HG02870 (cell line): ENCODE results near the gene SPEF2.
"Not testable (repeated sequence)": the region's sequence is repeated elsewhere in the genome, so short reads cannot be mapped to it uniquely, and the experiment has no call there.

Experiments
- ATAC-seq: cut with Tn5 transposase; IDR thresholded peaks from one replicate; pipeline ENCODE4 v1.9.1; 2021; ENCODE audit warnings: mild to moderate bottlenecking, moderate library complexity; ENCODE audit not compliant: unreplicated experiment

SPEF2 gene

DNA sequence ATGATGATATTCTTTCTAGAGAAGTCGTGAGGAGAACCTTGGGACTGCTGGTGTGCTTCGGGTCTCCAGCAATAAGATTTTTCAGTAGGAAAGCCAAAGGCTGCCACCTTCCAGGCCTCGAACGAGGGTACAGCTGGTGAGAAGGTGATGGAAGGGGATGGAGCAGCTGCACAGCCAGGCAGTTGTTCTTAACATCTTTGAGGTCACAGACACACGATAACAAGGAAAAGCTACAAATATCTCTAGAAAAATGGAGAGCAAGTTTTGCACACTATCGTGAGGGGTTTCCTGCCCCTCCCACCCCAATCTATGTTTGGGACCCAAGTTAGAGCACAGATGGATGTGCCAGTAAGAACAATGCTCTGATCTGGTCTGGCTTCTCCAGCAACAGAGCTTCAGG is 232.2 kb downstream of the SPEF2 start:
- ATAC-seq, result no peak

DNA sequence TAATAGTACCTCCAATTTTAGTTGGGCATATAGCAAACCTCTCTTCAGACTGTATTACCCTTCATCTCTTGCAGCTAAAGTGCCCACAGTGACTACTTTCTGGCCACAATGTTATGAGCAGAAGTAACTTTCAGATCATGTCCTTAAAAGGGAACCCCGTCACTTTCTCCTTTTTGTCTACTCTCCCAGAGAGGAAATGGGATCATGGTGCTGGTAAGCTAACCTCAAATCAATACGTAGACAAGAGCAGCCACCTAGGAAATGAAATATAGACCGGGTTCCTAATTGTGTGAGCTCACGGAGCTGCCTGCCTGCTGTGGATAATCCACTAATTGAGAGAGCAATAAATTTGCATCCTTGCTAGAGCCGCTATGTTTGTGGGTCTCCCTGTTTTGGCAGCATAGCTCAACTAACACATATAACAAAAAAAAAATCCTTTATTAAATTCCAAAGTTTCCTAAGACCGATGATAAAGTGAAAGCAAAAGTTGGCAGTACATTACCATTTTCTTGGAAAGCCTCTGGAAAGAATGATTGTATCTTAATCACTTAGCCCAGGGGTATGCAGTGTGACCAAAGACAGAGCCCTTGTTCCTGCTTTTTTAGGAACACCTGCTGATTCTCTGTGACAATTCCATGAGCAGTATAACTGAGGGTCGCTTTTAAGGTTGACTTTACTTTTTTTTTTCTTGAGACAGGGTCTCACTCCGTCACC is 233.5 kb downstream of the SPEF2 start:
- ATAC-seq, result no peak

DNA sequence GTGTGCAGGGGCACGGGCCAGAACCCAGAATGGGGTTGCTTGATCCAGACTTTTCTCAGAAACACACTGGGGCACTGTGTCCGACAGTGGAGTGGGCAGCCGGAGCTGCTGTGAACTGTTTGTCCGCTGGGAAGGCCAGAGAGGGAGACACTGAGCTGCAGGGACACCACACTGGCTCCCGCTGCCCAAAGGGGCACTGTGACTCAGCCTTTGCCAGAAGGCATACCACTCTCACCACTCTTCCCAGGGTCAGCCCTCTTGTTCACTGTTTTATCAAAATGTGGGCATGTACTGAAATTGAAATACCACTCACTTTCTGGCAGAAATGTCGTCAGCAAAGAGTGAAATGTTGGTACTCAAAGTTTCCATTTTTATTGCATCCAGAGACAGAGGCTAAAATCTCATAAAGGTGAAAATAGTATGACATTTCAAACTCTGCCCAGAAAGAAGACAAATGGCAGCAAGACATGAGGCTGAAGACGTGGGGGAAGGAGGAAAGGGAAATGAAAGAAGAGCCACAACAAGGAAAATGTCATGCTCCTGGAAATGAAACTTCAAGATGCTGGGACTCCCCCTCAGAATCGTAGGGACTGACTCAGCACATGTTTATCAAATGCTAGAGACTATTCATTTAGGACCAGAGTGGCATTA is 234.5 kb downstream of the SPEF2 start:
- peak; percentile 49 for ATAC-seq

DNA sequence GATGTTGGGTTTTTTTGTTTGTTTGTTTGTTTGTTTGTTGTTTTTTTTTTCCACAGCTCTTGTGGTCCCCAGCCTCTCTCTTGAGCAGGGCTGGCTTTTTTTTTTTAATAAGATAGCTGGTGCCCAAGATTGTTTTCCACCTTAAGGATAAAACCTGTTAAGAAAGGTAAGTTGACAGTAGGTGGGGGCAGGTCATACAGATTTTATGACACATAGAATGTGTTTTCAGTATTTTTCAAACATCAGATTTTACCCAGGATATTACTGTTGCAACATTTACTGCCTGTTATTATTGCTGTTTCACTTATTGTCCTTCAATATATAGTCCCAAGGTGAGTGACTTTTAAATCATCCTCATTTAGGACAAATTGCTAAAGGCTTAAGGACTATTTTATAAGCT is 235.1 kb downstream of the SPEF2 start:
- ATAC-seq, result no peak

DNA sequence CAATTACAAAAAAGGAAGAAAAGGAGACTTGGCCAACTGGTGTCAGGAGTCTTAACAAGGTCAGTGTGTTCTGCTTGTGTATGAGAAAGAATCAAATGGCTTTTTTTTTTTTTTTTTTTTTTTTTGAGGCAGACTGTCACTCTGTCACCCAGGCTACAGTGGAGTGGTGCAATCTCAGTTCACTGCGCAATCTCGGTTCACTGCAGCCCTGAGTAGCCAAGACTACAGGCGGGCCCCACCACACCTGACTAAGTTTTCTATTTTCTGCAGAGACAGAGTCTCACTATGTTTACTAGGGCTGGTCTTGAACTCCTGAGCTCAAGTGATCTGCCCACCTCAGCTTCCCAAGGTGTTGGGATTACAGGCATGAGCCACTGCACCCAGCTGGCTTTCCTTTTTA is 236.0 kb downstream of the SPEF2 start:
- no peak for ATAC-seq

DNA sequence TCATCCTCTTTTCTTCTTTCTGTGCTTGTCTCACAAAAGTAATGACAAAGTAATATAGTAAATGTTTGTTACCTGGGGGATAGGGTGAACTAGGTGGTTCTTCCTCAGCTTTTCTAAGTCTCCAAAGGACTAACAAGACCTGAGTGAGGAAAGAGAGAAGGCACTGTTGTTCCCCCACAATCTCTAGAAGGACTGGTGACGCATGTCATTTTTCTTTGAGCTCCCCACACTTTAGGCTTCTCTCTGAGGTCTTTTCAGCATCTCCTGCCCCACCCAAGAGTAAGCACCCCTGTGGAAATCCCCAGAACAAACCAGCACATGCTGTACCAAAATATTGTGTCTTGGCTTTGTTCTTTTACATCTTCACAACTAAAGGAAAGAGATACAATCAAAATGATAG is 236.6 kb downstream of the SPEF2 start:
- ATAC-seq, result no peak

DNA sequence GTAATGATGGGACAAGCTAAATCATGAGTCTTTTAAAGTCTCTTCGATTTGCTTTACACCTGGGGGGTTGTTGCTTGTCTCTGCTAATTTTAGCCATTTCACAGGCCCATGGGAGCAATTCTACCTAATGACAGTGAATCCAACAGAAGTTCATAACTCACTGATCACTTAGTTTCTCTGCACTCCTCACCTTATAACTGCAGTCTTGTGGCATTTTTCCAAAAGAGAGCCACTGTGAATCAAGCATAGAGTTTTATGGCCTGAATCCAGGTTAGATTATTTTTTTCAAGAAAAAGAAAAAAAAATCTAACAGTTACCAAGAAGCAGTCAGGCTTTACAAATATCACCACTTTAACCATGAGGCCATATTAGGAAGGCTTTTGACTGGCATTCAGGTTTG is 237.5 kb downstream of the SPEF2 start:
- no peak for ATAC-seq

DNA sequence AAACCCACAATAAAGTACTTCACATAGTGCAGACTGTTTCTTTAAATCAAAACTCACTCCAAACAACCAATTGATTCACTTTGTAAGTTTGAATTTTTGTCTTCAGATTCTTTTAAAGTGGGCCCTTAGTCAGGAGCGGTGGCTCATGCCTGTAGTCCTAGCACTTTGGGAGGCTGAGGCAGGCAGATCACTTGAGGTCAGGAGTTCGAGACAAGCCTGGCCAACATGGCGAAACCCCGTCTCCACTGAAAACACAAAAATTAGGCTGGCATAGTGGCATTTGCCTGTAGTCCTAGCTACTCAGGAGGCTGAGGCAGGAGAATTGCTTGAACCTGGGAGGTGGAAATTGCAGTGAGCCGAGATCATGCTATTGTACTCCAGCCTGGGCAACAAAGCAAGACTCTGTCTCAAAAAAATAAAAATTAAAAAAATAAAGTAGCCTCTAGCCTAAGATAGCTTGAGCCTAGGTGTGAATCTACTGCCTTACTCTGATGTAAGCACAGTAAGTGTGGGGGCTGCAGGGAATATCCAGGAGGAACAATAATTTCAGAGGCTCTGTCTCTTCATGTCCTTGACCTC is 238.6 kb downstream of the SPEF2 start:
- not testable (repeated sequence) for ATAC-seq

DNA sequence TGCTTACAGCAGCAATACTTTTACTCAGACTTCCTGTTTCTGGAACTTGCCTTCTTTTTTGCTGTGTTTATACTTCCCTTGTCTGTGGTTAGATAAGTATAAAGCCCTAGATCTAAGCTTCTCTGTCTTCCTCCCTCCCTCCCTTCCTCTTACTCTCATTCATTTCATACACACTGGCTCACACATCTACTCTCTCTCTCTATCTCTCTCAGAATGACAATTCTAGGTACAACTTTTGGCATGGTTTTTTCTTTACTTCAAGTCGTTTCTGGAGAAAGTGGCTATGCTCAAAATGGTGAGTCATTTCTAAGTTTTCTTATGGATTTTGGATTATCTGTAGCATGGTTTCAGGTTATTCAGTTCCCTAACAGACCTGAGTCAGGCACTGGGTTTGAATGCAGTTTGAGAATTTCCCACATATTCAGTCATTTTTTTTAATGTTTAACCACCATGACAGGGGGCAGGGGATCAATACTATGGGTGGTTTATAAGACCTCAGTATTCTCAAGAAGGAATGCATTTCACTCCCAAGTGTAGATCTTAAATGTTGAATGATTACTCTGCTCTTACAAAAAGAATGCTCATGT is 239.2 kb downstream of the SPEF2 start, which contains the start of gene IL7R:
TSS of gene IL7R (plus strand) at position 127 of the 587 bp plus-strand sequence. CDS start at position 214, 87 bp downstream.
- ATAC-seq, result peak; percentile 52

DNA sequence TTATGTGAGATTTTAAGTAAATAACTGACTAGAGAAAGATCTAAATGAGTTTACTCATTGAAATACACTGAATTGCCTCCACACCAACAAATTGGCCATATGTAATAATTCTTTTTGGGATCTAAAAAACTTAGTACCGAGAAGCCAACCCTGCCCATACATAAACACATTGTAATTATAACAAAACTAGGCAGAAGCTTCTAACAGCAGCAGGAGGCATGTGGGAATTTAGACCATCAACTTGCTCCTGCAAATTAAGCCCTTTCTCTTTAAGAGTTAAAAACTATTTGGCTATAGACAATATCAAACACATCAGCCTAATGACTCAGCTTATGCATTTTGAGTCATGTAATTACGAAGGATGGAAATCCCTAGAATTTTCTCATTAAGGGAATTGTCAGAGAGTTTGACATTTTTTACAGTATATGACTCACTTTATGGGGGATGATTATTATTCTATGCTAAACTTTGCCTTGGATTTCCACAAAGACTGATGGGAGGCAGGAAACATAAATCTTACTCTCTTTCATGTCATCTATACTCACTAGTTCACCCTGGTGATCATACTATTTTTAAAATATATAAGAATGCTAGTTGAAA is 240.0 kb downstream of the SPEF2 start:
- no peak for ATAC-seq

DNA sequence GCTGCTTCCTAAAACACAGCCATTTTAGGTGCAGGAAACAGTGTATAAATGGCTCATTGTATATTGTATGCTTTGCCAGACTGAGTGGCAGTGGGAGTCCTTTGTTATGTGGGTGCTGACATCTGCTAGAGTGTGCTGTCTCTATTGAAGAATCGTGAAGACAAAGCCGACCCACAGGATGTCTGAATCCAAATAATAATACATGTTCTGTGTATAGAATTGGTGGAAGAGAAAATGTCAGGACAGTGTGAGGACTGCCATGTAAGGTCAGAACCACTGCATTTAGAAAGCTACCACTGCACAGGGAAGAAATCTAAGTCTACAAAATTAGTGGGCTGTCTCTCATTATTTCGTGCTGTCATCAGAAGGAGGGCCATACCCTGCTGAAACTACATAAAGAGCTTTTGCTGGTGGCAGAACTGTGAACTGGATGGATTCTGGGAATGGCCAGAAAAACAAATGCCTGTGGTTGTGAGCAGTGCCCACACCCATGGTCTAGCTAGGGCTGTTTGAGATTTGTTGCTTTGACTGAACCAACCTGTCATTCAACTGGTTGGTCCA is 241.5 kb downstream of the SPEF2 start:
- no peak for ATAC-seq

DNA sequence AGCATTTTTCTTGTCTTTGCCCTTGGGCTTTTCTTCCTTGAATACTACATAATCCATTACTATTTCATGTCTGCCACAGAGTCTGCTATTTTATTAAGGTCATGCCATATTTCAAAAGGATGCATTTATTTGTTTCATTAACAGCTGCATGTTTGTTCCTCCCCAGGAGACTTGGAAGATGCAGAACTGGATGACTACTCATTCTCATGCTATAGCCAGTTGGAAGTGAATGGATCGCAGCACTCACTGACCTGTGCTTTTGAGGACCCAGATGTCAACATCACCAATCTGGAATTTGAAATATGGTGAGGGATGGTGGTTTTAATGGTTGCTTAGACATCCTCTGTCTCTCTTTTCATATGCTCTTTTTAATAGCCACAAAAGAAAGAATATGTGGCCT is 243.0 kb downstream of the SPEF2 start:
- ATAC-seq, result no peak

DNA sequence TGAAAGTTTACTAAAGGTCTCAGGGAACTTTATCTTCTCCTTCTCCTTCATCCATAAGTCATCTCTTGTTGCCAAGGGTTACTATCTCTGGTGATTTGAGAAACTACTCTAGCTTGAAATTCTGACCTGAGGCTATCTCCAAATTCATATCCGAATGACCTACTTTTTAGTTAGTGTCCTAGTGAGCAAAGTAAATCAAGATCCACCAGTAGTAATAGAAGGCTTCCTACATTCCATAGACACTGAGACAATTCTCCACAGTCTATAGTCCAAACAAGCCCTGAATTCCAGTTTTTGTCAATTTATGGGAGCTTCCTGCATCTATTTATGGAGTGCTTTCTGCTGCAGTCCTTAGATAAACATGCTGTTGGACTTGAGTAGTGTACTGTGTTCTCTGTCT is 244.1 kb downstream of the SPEF2 start:
- no peak for ATAC-seq

DNA sequence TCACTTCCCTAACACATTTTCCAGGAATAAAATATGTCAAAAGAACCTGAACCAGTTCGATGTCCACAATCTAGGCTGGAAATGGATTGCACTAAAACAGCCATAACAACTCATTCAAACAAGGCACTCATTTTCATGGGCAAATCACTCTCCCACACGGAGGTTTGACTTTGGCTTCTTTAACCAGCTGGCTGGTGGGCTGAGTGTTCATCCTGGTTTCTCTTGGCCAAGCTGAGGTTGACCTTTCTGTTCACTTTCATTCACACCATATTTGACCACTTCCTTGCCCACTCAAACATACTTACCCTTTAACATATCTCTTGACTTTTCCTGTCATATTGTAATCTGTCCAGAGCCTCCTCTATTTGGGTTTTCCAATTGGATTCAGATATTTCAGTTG is 244.5 kb downstream of the SPEF2 start:
- no peak for ATAC-seq

DNA sequence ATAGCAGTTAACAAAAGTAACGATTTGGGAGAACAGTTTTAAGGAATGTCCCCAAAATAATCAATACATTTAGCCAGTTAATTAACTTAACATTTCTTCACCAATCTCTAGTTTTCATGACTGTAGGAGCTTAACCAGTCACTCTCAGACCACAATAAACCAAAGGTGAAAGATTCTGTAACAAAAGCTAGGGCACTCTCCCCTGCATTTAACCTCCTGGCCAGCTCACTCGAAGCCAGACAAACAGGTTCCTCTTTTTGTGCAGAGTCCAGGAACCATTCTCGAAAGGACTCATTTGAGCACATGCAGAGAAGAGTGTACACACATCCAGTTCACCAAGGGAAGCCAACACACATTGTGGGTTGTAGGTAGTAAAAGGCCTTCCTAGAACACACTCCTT is 245.5 kb downstream of the SPEF2 start:
- peak; percentile 75 for ATAC-seq
